Activated CD4-positive, alpha-beta memory T cell treated with anti-CD3 and anti-CD28 coated beads for 36 hours (primary cell): ENCODE data around the gene DUSP6. TPM values are rescaled to one million over a fixed set of nuclear protein-coding genes. Genes with fewer than 3 reads are reported as not detected.

ENCODE experiments used
- CTCF ChIA-PET: fragments of 350-600 bp; sonication (Branson Sonifier 250); formaldehyde crosslinking; loops from one replicate; lab custom pipeline; 2021; ENCODE audit warnings: antibody characterized with exemption, inconsistent platforms; lab: Charles Lee
- POLR2A ChIA-PET: fragments of 350-600 bp; sonication (Branson Sonifier 250); formaldehyde crosslinking; loops from one replicate; lab custom pipeline; 2021; ENCODE audit warnings: antibody characterized with exemption; lab: Charles Lee
- DNase-seq: peaks from one replicate; pipeline ENCODE4 v3.0.0-alpha.2; 2020
- H3K27ac Mint-ChIP-seq: one replicate; pipeline ENCODE4 v1.8.0; 2021; ENCODE audit warnings: mixed read lengths
- H3K27me3 Mint-ChIP-seq: one replicate; pipeline ENCODE4 v1.8.0; 2021; ENCODE audit warnings: mixed read lengths
- H3K36me3 Mint-ChIP-seq: one replicate; pipeline ENCODE4 v1.8.0; 2021; ENCODE audit warnings: mixed read lengths
- H3K4me1 Mint-ChIP-seq: one replicate; pipeline ENCODE4 v1.8.0; 2021; ENCODE audit warnings: low read depth, mixed read lengths
- H3K4me3 Mint-ChIP-seq: one replicate; pipeline ENCODE4 v1.8.0; 2021; ENCODE audit warnings: mild to moderate bottlenecking, mixed read lengths
- H3K9me3 Mint-ChIP-seq: one replicate; pipeline ENCODE4 v1.8.0; 2021; ENCODE audit warnings: mixed read lengths
- intact Hi-C: fragments of 100-400 bp; cut with micrococcal nuclease; formaldehyde crosslinking; loops from one replicate; pipeline ENCODE4 v1.15.1; 2023
- total RNA-seq, 2 experiments: library from RNA; stranded (reverse); gene quantifications; one replicate each; pipeline ENCODE4 v1.2.3, GENCODE V29; 2021

The DUSP6 gene
- total RNA-seq, 2 experiments from 2014 or later = 86.7 to 87.9 TPM

DNA sequence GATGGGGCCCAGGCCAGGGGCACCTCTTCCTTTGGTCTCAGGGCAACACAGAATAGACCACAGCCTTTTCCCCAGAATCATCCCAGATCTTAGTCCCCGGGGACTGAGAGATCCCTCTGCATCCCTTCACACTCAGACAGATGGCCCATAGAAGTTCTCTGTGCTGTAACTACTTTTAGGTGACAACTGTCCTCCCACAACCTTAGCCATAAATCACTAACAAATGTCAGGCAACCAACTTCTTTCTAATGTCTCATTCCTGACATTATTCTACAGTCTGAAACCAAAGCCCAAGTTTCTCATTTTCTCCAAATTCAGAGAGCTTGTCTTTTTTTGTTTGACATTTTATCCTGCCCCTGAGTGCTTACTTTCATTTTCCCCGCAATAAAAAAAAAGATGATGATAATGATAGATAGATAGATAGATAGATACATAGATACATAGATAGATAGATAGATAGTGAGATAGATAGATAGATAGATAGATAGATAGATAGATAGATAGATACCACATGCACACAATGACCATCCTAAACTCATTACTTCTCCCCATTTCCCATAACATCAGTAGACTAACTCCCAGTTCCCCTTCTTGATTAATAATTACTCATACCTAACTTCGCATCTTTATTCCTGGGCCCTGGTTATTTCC, 28.6 kb downstream of the DUSP6 start:
- intact Hi-C loops = no loop called here
- POLR2A ChIA-PET = no interaction called here
- no peak for DNase-seq
- H3K27ac Mint-ChIP-seq = no peak overlapping the region
- H3K36me3 Mint-ChIP-seq = no peaks in the 10 kb centered on the region
- no peak overlapping the region for H3K4me3 Mint-ChIP-seq
- CTCF ChIA-PET = no interaction called here
- H3K4me1 Mint-ChIP-seq = peaks cover 5% of the 10 kb centered on the region
- H3K27me3 Mint-ChIP-seq = peaks cover 2% of the 10 kb centered on the region
- H3K9me3 Mint-ChIP-seq = no peaks in the 10 kb centered on the region

- intact Hi-C loops = no loop called here
- H3K9me3 Mint-ChIP-seq = no peaks in the 10 kb centered on the region
- H3K27me3 Mint-ChIP-seq = no peaks in the 10 kb centered on the region
- no peak for DNase-seq
- ChIA-PET POLR2A (no interaction called here), CTCF (interaction anchor here (2.2 kb wide), 1 partner anchor 11 kb away, joined by 7 read pairs; no protein-coding TSS in a partner anchor)
- no peak overlapping the region for H3K4me3 Mint-ChIP-seq
- H3K36me3 Mint-ChIP-seq = no peaks in the 10 kb centered on the region
- peaks cover 13% of the 10 kb centered on the region for H3K4me1 Mint-ChIP-seq
- H3K27ac Mint-ChIP-seq = no peak overlapping the region
Measured at GRCh38 chr12:89320735-89321134, 31.6 kb downstream of the DUSP6 start.

GRCh38 chr12:89319606-89320005, 32.7 kb downstream of the DUSP6 start:
- Mint-ChIP-seq H3K27me3 (no peaks in the 10 kb centered on the region), H3K36me3 (no peaks in the 10 kb centered on the region), H3K27ac (no peak overlapping the region), H3K4me3 (no peak overlapping the region), H3K9me3 (no peaks in the 10 kb centered on the region), H3K4me1 (peaks cover 13% of the 10 kb centered on the region)
- ChIA-PET CTCF (no interaction called here), POLR2A (no interaction called here)
- intact Hi-C loops = no loop called here
- no peak for DNase-seq

- CTCF ChIA-PET = no interaction called here
Measured at GRCh38 chr12:89319122-89319521, 33.2 kb downstream of the DUSP6 start.

DNA sequence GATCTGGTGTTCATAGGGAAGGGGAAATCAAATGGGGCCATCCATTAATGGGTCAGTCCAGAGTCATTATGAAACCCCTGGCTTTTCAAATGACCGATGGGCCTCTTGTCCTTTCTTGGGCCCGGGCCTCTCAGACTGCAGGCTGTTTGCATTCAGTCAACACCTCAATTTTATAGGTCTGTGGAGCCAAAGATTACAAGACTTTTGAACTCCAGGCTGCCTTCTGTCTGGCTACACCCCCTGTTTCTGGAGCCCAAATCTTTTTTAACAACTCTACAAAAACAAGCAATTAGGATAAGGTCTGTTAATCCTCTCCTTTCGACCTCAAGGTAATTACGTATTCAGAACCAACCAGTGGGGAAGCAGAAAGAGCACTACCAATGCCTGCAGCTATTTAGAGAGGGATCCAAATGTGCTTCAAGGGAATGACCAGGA, 35.6 kb downstream of the DUSP6 start:
- intact Hi-C loops = no loop called here
- POLR2A ChIA-PET = no interaction called here
- peaks cover 13% of the 10 kb centered on the region for H3K4me1 Mint-ChIP-seq
- CTCF ChIA-PET = no interaction called here
- no peaks in the 10 kb centered on the region for H3K9me3 Mint-ChIP-seq
- no peaks in the 10 kb centered on the region for H3K27me3 Mint-ChIP-seq
- H3K36me3 Mint-ChIP-seq = no peaks in the 10 kb centered on the region
- H3K27ac Mint-ChIP-seq = no peak overlapping the region
- no peak for DNase-seq
- H3K4me3 Mint-ChIP-seq = no peak overlapping the region

More at GRCh38 chr12:89319122-89319521, 33.2 kb downstream of the DUSP6 start:
- Mint-ChIP-seq H3K27ac (no peak overlapping the region), H3K36me3 (no peaks in the 10 kb centered on the region), H3K4me3 (no peak overlapping the region), H3K9me3 (no peaks in the 10 kb centered on the region), H3K27me3 (no peaks in the 10 kb centered on the region), H3K4me1 (peaks cover 14% of the 10 kb centered on the region)
- DNase-seq = no peak
- POLR2A ChIA-PET = interaction anchor here (0.7 kb wide), 1 partner anchor 60 kb away, joined by 3 read pairs; no protein-coding TSS in a partner anchor
- intact Hi-C loops = no loop called here

GRCh38 chr12:89314060-89314761, 38.1 kb downstream of the DUSP6 start:
- H3K27me3 Mint-ChIP-seq = no peaks in the 10 kb centered on the region
- H3K36me3 Mint-ChIP-seq = no peaks in the 10 kb centered on the region
- H3K27ac Mint-ChIP-seq = no peak overlapping the region
- peaks cover 25% of the 10 kb centered on the region for H3K4me1 Mint-ChIP-seq
- ChIA-PET POLR2A (no interaction called here), CTCF (no interaction called here)
- no peak overlapping the region for H3K4me3 Mint-ChIP-seq
- intact Hi-C loops = no loop called here
- DNase-seq = no peak
- H3K9me3 Mint-ChIP-seq = no peaks in the 10 kb centered on the region

DNA sequence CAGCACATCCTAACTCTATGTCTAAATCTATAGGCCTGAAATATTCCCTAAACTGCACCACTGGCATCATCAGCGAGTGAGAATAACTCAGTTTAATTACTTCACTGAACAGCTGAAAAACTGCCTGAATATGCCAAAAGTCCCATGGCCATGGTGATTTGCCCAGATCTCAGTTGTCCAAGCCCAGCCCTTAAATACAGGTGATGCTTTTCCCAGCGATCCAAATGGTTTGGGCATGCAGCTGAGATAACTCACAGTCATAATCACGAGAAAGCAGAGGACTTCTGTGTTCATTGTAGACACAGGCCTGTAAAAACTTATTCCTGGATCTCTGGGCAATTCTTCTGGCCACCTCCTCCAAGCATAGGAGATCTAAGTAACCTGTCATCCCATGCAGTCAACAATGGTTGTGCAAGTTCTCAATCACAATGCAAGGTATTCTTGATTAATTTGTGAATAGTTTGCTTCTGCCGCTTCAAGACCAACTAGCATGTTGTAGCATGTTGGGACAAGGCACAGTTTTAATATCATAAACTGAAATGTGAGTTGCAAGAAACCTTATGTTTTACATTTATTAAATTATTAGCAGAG, 40.5 kb downstream of the DUSP6 start:
- intact Hi-C loops = no loop called here
- Mint-ChIP-seq H3K4me1 (peaks cover 45% of the 10 kb centered on the region), H3K9me3 (no peaks in the 10 kb centered on the region), H3K36me3 (no peaks in the 10 kb centered on the region), H3K27me3 (no peaks in the 10 kb centered on the region), H3K27ac (no peak overlapping the region), H3K4me3 (no peak overlapping the region)
- no peak for DNase-seq
- ChIA-PET POLR2A (no interaction called here), CTCF (no interaction called here)

DNA sequence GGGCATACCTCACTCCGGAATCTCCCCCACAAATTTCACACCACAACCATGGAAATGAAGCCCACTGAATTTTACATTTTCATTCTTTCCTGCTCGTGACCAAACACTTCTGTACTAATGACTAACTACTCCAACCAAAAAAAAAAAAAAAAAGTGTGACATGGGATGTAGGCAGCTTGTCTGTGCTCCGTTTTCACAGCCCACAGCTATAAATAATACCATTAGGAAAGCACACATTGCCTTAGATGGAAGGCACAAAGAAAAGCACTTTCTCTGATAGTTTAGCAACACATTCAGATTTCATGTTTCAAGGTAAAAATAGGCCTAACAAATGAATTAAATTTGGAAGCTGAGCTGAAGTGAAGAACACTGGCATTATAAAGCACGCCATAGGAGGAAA, 42.5 kb downstream of the DUSP6 start:
- Mint-ChIP-seq H3K9me3 (no peaks in the 10 kb centered on the region), H3K27ac (no peak overlapping the region), H3K4me1 (peaks cover 41% of the 10 kb centered on the region), H3K27me3 (no peaks in the 10 kb centered on the region), H3K36me3 (no peaks in the 10 kb centered on the region), H3K4me3 (no peak overlapping the region)
- POLR2A ChIA-PET = no interaction called here
- DNase-seq = no peak
- CTCF ChIA-PET = no interaction called here
- intact Hi-C loops = no loop called here

DNA sequence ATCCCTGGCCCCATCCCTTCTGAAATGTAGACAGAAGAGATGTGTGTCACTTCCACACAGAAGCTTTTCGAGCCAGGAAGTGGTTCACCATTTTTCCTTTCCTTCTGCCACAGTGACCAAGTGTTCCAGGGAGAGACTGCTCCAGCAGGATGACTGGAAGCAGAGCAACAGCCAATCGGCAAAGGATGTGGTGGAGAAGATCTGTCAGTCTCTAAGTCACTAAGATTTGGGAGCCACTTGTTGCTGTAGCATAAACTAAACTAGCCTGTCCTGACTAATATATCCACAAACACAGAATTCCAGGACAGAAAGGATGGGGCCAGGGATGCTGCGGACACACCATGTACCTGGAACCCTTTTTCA, 42.9 kb downstream of the DUSP6 start:
- Mint-ChIP-seq H3K27me3 (no peaks in the 10 kb centered on the region), H3K27ac (no peak overlapping the region), H3K36me3 (no peaks in the 10 kb centered on the region), H3K4me3 (no peak overlapping the region), H3K4me1 (peaks cover 41% of the 10 kb centered on the region), H3K9me3 (no peaks in the 10 kb centered on the region)
- ChIA-PET CTCF (no interaction called here), POLR2A (no interaction called here)
- DNase-seq = no peak
- intact Hi-C loops = no loop called here

GRCh38 chr12:89307474-89308253, 44.6 kb downstream of the DUSP6 start:
- CTCF ChIA-PET = no interaction called here
- Mint-ChIP-seq H3K27me3 (no peaks in the 10 kb centered on the region), H3K4me3 (no peak overlapping the region), H3K36me3 (no peaks in the 10 kb centered on the region), H3K9me3 (no peaks in the 10 kb centered on the region), H3K27ac (no peak overlapping the region), H3K4me1 (peaks cover 38% of the 10 kb centered on the region)
- intact Hi-C loops = loop anchor here (2.0 kb wide), 1 partner anchor 27 kb away; no protein-coding TSS in a partner anchor
- POLR2A ChIA-PET = no interaction called here
- no peak for DNase-seq

- POLR2A ChIA-PET = no interaction called here
- CTCF ChIA-PET = no interaction called here
Measured at GRCh38 chr12:89306827-89307473, 45.4 kb downstream of the DUSP6 start.

More at GRCh38 chr12:89306827-89307473, 45.4 kb downstream of the DUSP6 start:
- DNase-seq = no peak
- intact Hi-C loops = loop anchor here (2.0 kb wide), 1 partner anchor 26 kb away; no protein-coding TSS in a partner anchor
- Mint-ChIP-seq H3K4me3 (no peak overlapping the region), H3K27ac (no peak overlapping the region), H3K36me3 (no peaks in the 10 kb centered on the region), H3K9me3 (no peaks in the 10 kb centered on the region), H3K4me1 (peaks cover 38% of the 10 kb centered on the region), H3K27me3 (no peaks in the 10 kb centered on the region)
